ENCODE measurements around the gene DEDD. TPM values are rescaled to one million over a fixed set of nuclear protein-coding genes. Genes with fewer than 3 reads are reported as not detected.

DEDD gene
- total and polyA plus RNA-seq, 2 of the 13 experiments (the other 11 are each of a cell fraction or from before 2014, with no cell fraction given): 12.6 to 27.8 TPM

- TF ChIP-seq ARNTL (CRISPR knock-in tag; IDR thresholded peaks at IDR 0.05) (no peak), KLF11 (CRISPR knock-in tag; IDR thresholded peaks at IDR 0.05) (no peak), ZNF550 (CRISPR knock-in tag; IDR thresholded peaks at IDR 0.05; ENCODE audit: borderline replicate concordance) (no peak), PAWR (CRISPR knock-in tag; IDR thresholded peaks at IDR 0.05; ENCODE audit: borderline replicate concordance) (no peak), ZFX (CRISPR knock-in tag; IDR thresholded peaks at IDR 0.05; ENCODE audit: low read depth) (no peak), SAP130 (CRISPR knock-in tag; IDR thresholded peaks at IDR 0.05; ENCODE audit: low read depth) (peak; percentile 60; the same call in 1 of the 2 replicates), MEIS1 (CRISPR knock-in tag; IDR thresholded peaks at IDR 0.05; ENCODE audit: borderline replicate concordance) (no peak), MLLT10 (CRISPR knock-in tag; IDR thresholded peaks at IDR 0.05) (no peak), CSRNP2 (CRISPR knock-in tag; conservative IDR thresholded peaks at IDR 0.05; ENCODE audit: low read depth) (no peak), ZNF431 (CRISPR knock-in tag; IDR thresholded peaks at IDR 0.05; ENCODE audit: borderline replicate concordance, low read depth) (no peak), KDM5B (CRISPR knock-in tag; IDR thresholded peaks at IDR 0.05; ENCODE audit: borderline replicate concordance) (peak; percentile 26; the same call in 1 of the 2 replicates), EP300 (IDR thresholded peaks at IDR 0.05; ENCODE audit: low read depth in 2 of 2, low read length in 2 of 2) (peak in 1 of 2 experiments; percentile 59; a peak in 1 of 4 replicates), EP300 (CRISPR knock-in tag; IDR thresholded peaks at IDR 0.05; ENCODE audit: borderline replicate concordance) (no peak), ZSCAN9 (CRISPR knock-in tag; IDR thresholded peaks at IDR 0.05; ENCODE audit: borderline replicate concordance) (no peak)
- TF ChIP-seq, protein P1, sequence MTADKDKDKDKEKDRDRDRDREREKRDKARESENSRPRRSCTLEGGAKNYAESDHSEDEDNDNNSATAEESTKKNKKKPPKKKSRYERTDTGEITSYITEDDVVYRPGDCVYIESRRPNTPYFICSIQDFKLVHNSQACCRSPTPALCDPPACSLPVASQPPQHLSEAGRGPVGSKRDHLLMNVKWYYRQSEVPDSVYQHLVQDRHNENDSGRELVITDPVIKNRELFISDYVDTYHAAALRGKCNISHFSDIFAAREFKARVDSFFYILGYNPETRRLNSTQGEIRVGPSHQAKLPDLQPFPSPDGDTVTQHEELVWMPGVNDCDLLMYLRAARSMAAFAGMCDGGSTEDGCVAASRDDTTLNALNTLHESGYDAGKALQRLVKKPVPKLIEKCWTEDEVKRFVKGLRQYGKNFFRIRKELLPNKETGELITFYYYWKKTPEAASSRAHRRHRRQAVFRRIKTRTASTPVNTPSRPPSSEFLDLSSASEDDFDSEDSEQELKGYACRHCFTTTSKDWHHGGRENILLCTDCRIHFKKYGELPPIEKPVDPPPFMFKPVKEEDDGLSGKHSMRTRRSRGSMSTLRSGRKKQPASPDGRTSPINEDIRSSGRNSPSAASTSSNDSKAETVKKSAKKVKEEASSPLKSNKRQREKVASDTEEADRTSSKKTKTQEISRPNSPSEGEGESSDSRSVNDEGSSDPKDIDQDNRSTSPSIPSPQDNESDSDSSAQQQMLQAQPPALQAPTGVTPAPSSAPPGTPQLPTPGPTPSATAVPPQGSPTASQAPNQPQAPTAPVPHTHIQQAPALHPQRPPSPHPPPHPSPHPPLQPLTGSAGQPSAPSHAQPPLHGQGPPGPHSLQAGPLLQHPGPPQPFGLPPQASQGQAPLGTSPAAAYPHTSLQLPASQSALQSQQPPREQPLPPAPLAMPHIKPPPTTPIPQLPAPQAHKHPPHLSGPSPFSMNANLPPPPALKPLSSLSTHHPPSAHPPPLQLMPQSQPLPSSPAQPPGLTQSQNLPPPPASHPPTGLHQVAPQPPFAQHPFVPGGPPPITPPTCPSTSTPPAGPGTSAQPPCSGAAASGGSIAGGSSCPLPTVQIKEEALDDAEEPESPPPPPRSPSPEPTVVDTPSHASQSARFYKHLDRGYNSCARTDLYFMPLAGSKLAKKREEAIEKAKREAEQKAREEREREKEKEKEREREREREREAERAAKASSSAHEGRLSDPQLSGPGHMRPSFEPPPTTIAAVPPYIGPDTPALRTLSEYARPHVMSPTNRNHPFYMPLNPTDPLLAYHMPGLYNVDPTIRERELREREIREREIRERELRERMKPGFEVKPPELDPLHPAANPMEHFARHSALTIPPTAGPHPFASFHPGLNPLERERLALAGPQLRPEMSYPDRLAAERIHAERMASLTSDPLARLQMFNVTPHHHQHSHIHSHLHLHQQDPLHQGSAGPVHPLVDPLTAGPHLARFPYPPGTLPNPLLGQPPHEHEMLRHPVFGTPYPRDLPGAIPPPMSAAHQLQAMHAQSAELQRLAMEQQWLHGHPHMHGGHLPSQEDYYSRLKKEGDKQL (CRISPR knock-in tag; IDR thresholded peaks at IDR 0.05; ENCODE audit: low read depth): no peak
- TF ChIP-seq, protein P2, sequence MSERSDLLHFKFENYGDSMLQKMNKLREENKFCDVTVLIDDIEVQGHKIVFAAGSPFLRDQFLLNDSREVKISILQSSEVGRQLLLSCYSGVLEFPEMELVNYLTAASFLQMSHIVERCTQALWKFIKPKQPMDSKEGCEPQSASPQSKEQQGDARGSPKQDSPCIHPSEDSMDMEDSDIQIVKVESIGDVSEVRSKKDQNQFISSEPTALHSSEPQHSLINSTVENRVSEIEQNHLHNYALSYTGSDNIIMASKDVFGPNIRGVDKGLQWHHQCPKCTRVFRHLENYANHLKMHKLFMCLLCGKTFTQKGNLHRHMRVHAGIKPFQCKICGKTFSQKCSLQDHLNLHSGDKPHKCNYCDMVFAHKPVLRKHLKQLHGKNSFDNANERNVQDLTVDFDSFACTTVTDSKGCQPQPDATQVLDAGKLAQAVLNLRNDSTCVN (CRISPR knock-in tag; IDR thresholded peaks at IDR 0.05; ENCODE audit: borderline replicate concordance): no peak
- TF ChIP-seq, protein P3, sequence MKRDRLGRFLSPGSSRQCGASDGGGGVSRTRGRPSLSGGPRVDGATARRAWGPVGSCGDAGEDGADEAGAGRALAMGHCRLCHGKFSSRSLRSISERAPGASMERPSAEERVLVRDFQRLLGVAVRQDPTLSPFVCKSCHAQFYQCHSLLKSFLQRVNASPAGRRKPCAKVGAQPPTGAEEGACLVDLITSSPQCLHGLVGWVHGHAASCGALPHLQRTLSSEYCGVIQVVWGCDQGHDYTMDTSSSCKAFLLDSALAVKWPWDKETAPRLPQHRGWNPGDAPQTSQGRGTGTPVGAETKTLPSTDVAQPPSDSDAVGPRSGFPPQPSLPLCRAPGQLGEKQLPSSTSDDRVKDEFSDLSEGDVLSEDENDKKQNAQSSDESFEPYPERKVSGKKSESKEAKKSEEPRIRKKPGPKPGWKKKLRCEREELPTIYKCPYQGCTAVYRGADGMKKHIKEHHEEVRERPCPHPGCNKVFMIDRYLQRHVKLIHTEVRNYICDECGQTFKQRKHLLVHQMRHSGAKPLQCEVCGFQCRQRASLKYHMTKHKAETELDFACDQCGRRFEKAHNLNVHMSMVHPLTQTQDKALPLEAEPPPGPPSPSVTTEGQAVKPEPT (CRISPR knock-in tag; IDR thresholded peaks at IDR 0.05; ENCODE audit: low read depth): no peak
- TF ChIP-seq, protein P4, sequence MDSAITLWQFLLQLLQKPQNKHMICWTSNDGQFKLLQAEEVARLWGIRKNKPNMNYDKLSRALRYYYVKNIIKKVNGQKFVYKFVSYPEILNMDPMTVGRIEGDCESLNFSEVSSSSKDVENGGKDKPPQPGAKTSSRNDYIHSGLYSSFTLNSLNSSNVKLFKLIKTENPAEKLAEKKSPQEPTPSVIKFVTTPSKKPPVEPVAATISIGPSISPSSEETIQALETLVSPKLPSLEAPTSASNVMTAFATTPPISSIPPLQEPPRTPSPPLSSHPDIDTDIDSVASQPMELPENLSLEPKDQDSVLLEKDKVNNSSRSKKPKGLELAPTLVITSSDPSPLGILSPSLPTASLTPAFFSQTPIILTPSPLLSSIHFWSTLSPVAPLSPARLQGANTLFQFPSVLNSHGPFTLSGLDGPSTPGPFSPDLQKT (CRISPR knock-in tag; IDR thresholded peaks at IDR 0.05; ENCODE audit: borderline replicate concordance): no peak
Measured at GRCh38 chr1:161074676-161075368, 57.6 kb downstream of the DEDD start (continued).

All from HepG2 (cell line).